Choroid plexus epithelial cell (primary cell): ENCODE data around the gene IRF2.
"Not testable (repeated sequence)": the region's sequence is repeated elsewhere in the genome, so short reads cannot be mapped to it uniquely, and the experiment has no call there.

Experiments used
- DNase-seq: peaks from one replicate; pipeline ENCODE4 v3.0.0-alpha.2; 2010; ENCODE audit warnings: low read depth
- H3K4me3 ChIP-seq: 2 replicates; pipeline ENCODE4 v1.5.1; 2011; ENCODE audit warnings: low read depth, mild to moderate bottlenecking, control low read depth, low read length, moderate library complexity
- TF ChIP-seq, protein P1 (sequence below): conservative IDR thresholded peaks from 2 replicates; pipeline ENCODE4 v1.5.1; 2011; ENCODE audit warnings: low read depth, mild to moderate bottlenecking, control low read depth, inconsistent platforms, low read length, moderate library complexity

IRF2 gene

DNA sequence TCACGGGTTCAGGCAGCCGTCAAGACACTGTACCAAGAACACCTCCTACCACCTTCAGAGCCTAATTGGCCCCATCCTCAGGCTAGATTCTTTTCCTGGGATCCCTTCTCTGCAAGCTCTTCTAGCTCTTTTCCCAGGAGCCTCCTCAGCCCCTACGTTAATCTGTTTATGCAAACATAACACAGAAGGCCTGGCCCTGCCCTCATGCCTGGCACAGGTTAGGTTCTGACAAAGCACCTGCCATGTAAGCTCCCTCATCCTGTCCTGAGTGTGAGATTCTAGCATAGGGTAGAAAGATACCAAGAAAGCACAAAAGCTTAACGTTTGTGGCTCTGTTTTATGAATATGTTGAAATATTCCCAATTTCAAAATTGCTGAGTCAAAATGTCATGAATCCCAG is 93.6 kb downstream of the IRF2 start:
- TF ChIP-seq, protein P1, sequence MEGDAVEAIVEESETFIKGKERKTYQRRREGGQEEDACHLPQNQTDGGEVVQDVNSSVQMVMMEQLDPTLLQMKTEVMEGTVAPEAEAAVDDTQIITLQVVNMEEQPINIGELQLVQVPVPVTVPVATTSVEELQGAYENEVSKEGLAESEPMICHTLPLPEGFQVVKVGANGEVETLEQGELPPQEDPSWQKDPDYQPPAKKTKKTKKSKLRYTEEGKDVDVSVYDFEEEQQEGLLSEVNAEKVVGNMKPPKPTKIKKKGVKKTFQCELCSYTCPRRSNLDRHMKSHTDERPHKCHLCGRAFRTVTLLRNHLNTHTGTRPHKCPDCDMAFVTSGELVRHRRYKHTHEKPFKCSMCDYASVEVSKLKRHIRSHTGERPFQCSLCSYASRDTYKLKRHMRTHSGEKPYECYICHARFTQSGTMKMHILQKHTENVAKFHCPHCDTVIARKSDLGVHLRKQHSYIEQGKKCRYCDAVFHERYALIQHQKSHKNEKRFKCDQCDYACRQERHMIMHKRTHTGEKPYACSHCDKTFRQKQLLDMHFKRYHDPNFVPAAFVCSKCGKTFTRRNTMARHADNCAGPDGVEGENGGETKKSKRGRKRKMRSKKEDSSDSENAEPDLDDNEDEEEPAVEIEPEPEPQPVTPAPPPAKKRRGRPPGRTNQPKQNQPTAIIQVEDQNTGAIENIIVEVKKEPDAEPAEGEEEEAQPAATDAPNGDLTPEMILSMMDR = no peak
- DNase-seq = no peak
- no peak overlapping the region for H3K4me3 ChIP-seq

DNA sequence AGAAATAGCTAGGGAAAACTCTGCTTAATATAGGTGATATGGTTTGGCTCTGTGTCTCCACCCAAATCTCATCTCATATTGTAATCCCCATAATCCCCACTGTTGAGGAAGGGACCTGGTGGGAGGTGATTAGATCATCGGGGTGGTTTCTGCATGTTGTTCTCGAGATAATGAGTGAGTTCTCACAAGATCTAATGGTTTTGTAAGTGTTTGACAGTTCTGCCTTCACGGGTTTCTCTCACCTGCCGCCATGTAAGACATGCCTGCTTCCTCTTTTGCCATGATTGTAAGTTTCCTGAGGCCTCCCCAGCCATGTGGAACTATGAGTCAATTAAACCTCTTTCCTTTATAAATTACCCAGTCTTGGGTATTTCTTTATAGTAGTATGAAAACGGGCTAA is 94.1 kb downstream of the IRF2 start:
- not testable (repeated sequence) for H3K4me3 ChIP-seq, DNase-seq

DNA sequence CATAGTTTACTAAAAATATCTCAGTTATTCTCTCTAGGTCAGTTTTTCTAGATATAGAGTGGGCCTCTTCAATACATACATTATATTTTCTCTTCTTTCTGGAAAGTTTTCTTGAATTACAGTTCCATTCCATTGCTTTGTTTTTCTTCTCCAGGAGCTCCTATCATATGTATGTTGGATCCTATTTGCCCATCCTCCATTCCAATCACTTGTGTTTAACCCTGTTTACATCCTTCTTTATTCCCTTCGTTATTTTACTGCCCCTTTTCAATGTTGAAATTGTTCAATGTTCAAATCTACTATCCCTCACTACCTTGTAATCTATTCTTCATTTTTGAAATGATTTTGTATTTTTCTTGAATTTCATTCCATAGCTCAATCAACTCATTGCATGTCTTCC is 97.4 kb downstream of the IRF2 start:
- DNase-seq = no peak
- no peak overlapping the region for H3K4me3 ChIP-seq
- TF ChIP-seq, protein P1 = no peak

DNA sequence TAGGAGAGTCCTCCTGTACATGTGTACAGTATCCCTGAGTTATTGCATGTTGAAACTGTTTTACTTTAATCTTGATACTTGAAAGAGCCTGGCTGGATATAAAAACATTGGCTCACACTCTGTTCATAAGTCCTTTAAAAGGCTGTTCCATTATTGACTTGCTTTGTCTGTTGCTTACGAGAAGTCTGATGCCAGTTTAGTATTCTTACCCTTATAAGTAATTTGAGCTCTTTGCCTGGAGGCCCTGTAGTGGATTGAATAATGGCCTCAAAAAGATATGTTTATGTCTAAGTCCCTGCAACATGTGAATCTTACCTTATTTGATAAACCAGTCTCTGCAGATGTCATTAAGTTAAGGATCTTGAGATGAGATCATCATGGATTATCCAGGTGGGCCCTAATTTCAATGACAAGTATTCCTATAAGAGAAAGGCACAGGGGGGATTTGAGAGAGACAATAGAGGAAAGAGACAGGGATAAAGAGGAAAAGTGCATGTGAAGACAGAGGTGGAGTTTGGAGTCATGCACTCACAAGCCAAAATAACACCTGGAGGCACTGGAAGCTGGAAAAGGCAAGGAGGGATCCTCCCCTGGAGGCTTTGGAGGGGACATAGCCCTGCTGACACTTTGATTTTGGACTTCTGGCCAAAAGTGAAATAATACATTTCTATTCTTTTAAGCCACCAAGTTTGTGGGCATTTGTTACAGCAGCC is 98.1 kb downstream of the IRF2 start:
- TF ChIP-seq, protein P1 = no peak
- DNase-seq = no peak
- no peak overlapping the region for H3K4me3 ChIP-seq

DNA sequence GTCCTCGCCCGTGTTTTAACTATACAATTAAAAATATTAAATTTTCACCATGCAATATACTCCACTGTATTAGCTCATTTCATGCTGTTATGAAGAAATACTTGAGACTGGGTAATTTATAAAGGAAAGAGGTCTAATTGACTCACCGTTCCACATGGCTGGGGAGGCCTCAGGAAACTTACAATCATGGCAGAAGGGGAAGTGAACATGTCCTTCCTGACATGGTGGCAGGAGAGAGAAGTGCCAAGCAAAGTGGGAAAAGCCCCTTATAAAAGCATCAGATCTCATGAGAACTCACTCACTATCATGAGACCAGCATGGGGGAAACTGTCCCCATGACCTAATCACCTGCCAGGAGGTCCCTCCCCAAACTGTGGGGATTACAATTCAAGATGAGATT is 98.7 kb downstream of the IRF2 start:
- not testable (repeated sequence) for H3K4me3 ChIP-seq, DNase-seq

DNA sequence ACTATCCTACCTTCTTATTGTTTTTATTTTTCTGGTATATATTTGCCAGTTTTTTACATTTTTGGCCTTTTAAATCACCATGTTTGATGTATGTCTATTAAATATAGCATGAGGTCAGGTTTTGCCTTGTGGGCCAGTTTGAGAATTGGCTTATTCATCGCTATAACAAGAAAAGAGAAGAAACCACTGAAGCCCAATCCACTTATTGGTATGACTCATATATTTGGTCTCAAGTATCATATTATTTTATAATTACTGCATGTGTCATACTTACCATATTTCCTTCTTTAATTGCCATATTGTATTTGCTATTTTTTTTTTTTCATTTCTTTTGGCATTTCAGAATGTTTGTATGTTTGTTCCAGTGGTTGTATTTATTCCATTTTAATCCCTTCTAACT is 99.3 kb downstream of the IRF2 start:
- no peak for DNase-seq
- TF ChIP-seq, protein P1 = no peak
- H3K4me3 ChIP-seq = no peak overlapping the region

DNA sequence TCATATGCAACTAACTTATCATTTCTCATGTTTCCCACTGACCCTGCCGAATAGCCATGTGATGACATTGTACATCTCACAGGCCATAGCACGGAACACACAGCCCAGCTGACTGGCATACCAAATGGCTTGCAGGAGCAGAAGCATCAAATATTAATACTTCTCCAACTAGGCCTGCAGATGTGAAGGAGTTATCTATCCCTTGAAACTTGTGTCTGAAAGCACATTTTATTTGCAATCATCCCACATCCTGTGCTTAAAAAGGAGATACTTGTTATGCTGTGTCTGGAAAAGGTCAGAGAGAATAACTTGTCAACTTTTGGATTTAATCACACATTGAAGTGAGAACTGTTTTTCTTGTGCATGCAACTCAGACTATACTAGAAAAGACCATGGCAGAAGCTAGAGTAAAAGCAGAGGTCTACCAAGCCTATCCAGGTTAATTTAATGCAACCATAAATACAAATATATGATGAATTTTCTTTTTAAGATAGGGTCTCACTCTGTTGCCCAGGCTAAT is 100.4 kb downstream of the IRF2 start:
- TF ChIP-seq, protein P1 = no peak
- no peak for DNase-seq
- no peak overlapping the region for H3K4me3 ChIP-seq

DNA sequence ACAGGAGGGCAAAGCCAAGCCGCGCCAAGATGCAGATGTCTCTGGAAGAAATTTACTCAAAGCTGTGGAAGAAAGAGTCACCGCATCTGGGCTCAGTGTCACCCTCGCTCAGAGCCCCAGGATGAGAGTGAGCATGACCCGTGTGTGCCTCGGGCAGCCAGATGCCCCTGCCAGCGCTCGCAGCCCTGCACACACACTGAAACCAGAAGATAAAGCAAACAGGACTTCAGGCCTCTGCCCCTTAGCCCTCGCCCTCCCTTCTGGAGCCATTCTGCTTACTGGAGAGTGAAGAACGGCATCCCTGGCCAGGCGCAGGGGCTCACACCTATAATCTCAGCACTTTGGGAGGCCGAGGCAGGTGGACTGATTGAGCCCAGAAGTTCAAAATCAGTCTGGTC is 103.0 kb downstream of the IRF2 start:
- no peak for DNase-seq
- TF ChIP-seq, protein P1 = no peak
- no peak overlapping the region for H3K4me3 ChIP-seq
